NAMALWA (cell line): ENCODE measurements around the gene TNFAIP8L2.
"Not testable (repeated sequence)": the region's sequence is repeated elsewhere in the genome, so short reads cannot be mapped to it uniquely, and the experiment has no call there.

ENCODE experiments used
- DNase-seq: peaks from one replicate; pipeline ENCODE4 v3.0.0-alpha.2; 2015; ENCODE audit warnings: low spot score

Gene TNFAIP8L2

DNA sequence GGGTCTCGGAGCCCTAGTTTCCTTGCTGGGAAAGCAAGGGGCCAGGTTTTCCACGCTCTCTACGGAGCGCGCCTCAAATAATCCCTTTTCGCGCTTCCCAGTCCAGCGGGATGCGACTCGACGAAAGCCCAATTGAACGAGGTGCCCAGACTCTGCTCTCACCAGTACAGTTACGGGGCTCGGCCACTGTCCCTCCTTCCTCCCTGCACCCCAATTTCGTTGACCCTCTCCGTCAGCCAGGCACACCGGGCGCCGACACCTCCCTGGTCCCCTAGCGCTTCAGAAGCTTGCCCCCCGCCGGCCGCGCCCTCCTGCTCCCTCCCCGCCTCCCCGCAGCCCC lies 10.4 kb upstream of the TNFAIP8L2 start:
- DNase-seq: no peak

- DNase-seq: peak; percentile 89
These were observed 9.9 kb upstream of the TNFAIP8L2 start, which contains the start of gene SEMA6C for GRCh38 chr1:151146412-151147131. Gene SEMA6C (minus strand): TSS chr1:151146631. CDS start chr1:151142621, 4,010 bp downstream.

DNA sequence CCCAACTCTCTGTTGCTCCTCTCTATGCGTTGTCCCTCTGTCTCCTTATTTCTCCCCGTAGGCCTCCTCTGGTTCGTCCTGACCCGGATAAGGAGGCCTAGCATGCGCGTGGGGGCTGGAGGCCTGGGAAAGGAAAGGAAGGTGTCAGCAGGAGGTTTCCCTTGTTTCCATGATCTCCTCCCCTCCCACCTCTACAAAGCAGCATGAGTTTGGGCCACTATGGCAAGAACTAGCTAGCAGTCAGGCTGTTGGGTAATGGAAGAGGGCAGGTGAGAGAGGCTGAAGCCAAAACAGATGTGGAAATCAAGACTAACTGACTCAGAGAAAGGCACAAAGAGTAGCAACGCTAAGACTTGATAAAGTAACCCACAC lies 9.3 kb upstream of the TNFAIP8L2 start:
- DNase-seq: no peak

- no peak for DNase-seq
These were observed 8.8 kb upstream of the TNFAIP8L2 start for GRCh38 chr1:151147665-151148064.

DNA sequence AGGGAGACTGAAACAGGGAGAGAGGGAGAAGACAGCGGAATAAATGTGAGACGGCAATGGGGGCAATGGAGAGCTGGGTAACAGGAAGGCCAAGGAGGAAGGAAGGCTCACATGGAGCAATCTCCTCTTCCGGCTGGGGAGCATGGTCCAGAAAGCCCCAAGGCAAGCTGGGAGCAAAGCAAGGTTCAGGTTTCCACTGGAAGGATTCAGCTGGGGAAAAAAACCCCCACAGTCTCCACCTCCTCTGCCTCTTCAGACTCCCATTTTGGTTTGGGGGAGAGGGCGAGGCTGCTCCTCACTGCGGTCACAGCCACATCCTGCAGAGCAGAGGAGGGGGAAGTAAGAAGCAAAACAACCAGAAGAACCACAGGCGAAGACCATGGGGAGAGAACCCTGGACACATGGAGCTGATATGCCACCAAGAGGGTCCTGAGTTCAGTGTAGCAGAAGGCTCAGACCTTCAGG lies 650 bp downstream of the TNFAIP8L2 start:
- DNase-seq: peak; percentile 48

- DNase-seq: no peak
These were observed 1.9 kb downstream of the TNFAIP8L2 start for GRCh38 chr1:151158326-151158725.

- DNase-seq: no peak
These were observed 2.4 kb downstream of the TNFAIP8L2 start for GRCh38 chr1:151158751-151159251.

DNA sequence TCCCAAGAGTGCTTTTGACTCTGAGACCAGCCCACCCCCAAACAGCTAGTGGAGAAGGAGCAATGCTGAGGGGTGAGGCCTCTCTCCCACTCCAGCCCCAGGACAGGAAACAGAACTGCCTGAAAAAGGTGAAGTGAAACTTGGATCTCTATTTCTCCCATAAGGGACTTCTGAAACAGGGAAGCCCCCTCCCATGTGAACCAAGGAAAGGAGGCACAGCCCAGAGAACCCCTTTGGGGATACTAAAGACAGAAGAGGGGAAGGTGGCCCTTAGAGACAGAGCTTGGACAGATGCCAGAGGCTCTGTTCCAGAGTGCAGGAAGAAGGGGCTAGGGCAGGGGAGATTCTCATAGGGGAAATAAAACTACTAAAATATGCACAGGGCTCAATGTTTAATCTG lies 2.9 kb downstream of the TNFAIP8L2 start:
- DNase-seq: no peak

DNA sequence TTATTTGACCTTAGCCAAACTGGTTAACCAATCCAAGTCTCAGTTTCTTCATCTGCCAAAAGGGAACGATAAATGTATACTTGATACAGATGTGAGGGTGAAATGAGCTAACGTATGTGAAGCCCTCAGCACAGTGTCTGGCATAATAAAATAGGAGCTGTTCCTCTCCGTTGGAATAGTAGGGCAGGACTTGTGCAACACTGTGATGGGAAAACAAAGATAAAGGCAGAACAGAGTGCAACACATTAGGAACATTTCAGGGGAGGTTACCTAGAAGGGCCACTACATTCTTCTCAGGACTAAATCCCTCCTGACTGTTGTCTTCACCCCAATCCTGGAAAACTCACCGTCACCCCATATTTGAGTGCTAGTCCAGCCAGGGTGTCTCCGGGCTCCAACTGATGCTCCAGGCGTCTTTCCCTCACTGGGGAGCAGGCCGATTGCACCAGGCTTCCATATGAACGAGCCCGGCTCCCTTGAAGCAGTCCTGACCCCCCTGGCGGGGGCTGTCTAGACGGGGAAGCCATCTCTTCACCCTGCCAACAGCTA lies 8.4 kb downstream of the TNFAIP8L2 start:
- no peak for DNase-seq

- DNase-seq: no peak
These were observed 8.9 kb downstream of the TNFAIP8L2 start for GRCh38 chr1:151165281-151165737.

DNA sequence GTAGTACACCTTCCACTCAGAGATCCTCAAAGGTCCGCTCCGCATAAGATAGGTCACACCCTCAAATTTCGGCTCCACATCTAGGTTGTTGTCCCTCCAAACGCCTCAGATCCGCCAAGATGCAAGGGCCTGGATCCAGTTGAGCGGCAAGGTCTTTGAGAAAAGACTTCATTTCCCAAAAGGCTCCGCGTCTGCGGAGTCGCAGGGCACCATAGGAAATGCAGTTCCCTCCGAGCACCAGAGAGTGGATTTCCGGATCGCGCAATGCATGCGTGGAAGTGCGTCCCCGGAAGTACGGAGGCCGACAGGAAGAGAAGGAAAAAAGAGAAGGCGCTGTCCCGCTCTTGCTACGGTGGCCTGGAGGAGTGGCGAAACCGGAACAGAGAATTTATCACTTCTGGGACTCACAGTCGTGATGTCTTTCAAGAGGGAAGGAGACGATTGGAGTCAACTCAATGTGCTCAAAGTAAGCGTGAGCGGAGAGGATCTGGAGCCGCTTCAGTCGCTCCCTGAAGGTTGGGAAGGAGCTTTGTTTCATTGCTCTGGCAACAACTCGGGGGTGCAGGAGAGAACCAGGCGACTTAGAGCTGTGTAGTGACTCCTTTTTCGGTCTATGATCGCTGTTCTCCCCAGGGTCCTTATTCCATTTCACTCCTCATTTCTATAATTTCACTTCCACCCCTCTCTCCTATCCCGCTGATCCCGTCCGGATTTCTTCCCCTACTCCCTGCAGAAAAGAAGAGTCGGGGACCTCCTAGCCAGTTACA lies 9.5 kb downstream of the TNFAIP8L2 start, which contains the start of the genes LYSMD1 and SCNM1:
Gene LYSMD1, minus strand, starts transcription at position 165 of the 767 bp plus-strand sequence. CDS start 644 bp downstream, outside the sequence.
Gene SCNM1, plus strand, starts transcription at position 407 of the 767 bp plus-strand sequence. Its CDS starts 9 bp downstream, at position 416.
- peak; percentile 100 for DNase-seq

GRCh38 chr1:151166505-151166956 lies 10.1 kb downstream of the TNFAIP8L2 start:
- DNase-seq: peak; percentile 66

DNA sequence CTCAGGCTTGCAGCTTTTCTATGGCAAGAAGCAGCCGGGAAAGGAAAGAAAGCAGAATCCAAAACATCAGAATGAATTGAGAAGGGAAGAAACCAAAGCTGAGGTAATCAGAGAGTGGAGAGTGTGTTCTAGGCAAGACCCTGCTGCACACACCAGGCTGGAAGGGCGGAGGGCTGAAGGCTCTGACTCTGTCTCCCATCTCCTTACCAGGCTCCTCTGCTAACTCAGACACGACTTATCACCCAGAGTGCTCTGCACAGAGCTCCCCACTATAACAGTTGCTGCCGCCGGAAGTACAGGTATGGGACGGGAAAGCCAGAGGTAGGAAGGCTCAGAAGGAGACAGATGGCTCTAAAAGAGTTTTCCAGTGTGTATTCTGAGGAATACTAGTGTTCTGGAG lies 10.7 kb downstream of the TNFAIP8L2 start:
- no peak for DNase-seq

DNA sequence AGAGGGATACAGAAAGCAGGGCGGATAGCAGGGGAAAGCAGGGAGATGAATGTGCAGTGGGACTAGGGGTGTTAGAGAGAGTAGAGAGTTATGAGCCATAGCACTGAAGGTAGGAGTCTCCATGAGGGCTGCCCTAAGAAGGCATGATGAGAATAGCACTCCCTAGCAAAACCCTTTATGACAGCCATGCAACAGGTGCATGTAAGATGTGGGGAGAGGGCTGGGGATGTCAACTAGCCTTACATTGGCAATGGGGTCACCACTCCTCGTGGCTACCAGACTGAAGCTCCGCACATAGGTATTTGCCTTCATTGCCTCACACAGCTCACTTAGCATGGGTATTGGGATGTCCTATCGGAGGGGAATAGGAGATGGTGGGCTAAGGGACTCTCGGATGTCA lies 14.7 kb downstream of the TNFAIP8L2 start:
- no peak for DNase-seq

DNA sequence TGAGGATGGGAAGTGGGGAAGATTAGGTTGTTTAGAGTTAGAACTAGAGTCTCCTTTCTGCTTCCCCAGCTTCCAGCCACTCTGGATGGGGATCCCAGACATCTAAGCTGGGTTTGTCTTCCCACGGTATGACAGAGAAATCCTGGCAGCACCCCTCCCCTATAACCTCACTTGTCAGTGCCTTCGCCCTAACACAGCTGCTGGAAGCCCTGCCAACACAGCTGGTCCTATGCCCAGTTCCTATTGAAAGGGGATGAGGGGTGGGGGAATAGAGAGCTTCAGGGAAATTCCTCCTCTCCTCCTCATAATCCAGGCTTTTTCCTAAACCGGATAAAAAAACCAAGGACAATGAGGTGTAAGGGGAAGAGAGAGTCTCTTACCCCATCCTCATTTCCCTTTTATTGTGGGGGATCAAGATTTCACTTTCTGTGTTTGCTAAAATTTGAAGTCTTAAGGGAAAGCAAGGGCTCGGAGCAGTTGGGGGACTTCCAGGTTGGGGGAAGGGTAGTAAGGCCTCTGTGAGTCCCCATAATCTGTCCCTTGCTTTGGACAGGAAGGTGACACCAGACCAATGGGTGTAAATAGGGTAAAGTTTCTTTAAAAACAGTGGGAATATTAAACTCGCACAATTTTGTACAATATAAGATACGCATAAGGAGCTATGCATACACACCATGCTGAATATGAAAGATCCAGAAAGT lies 18.7 kb downstream of the TNFAIP8L2 start:
- DNase-seq: no peak

GRCh38 chr1:151175863-151176262 lies 19.4 kb downstream of the TNFAIP8L2 start, which contains the start of gene TMOD4:
Gene TMOD4 (minus strand): TSS chr1:151175981. CDS start chr1:151174875, 1,106 bp downstream.
- DNase-seq: peak; percentile 75

- DNase-seq: no peak
These were observed 20.1 kb downstream of the TNFAIP8L2 start for GRCh38 chr1:151176514-151177045.

- no peak for DNase-seq
These were observed 27.8 kb downstream of the TNFAIP8L2 start for GRCh38 chr1:151184211-151184610.

DNA sequence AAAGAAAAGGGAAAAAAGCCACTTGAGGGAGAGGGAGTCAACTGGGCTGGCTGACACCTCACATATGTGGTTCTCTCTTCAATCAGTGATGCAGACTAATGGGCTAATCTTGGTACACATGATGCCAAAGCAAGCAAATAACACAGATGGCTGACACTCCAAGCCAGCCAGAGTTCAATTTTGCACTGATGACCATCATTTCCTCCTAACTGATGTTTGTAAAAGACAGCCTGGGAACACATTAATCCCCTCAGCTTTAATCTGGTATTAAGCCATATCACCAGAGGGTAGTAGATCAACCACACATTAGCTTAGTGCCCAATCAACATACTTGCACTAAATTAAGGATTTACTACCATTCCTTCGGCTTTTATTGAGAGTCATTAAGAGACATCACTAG lies 30.8 kb downstream of the TNFAIP8L2 start:
- no peak for DNase-seq

DNA sequence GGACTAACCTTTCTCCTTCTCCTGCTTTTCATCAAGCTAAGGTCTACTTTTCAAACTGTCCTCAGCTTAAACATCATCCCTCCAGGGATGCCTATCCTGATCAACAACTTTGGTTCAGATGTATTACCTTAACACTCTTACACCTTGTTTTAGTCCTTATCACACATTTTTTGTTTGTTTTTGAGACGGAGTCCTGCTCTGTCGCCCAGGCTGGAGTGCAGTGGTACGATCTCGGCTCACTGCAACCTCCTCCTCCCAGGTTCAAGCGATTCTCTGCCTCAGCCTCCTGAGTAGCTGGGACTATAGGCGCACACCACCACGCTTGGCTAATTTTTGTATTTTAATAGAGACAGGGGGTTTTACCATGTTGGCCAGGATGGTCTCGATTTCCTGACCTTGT lies 32.2 kb downstream of the TNFAIP8L2 start:
- DNase-seq: not testable (repeated sequence)
